Pulmonary artery endothelial cell (primary cell): ENCODE measurements around the gene NME4. TPM values are rescaled to one million over a fixed set of nuclear protein-coding genes. Genes with fewer than 3 reads are reported as not detected.

Experiments used
- DNase-seq: peaks from one replicate; pipeline ENCODE4 v3.0.0-alpha.2; 2011; ENCODE audit warnings: low read depth, low spot score
- total RNA-seq: library from RNA; depleted of rRNA; stranded (reverse); fragments of >200 nt; gene quantifications from 2 replicates; pipeline ENCODE4 v1.2.3, GENCODE V29; 2014

The NME4 gene
- total RNA-seq, 1 donor from 2014 or later: 87.8 TPM

DNA sequence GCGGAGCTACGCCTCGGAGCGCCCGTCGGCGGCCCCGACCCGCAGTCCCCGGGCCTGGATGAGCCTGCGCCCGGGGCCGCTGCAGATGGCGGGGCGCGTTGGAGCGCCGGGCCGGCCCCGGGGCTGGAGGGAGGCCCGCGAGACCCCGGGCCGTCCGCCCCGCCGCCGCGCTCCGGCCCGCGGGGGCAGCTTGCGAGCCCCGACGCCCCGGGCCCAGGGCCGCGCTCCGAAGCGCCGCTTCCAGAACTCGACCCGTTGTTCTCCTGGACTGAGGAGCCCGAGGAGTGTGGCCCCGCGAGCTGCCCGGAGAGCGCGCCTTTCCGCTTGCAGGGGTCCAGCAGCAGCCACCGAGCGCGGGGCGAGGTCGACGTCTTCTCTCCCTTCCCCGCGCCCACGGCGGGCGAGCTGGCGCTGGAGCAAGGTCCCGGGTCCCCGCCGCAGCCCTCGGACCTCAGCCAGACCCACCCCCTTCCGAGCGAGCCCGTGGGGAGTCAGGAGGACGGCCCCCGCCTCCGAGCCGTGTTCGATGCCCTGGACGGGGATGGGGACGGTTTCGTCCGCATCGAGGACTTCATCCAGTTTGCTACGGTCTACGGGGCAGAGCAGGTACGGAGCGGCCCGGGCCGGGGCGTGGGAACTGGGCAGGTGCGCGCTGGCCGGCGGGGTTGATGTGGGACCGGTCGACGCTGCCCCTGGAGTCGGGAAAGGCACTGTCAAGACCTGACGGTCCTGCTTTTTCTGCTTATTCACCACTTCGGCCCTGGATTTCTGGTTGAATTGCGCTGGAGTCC lies 29.3 kb downstream of the NME4 start:
- no peak for DNase-seq

- DNase-seq: no peak
Measured at GRCh38 chr16:426906-427249, 29.9 kb downstream of the NME4 start.

- no peak for DNase-seq
Measured at GRCh38 chr16:427250-427649, 30.3 kb downstream of the NME4 start.

GRCh38 chr16:430904-431303 lies 33.9 kb downstream of the NME4 start:
- no peak for DNase-seq

DNA sequence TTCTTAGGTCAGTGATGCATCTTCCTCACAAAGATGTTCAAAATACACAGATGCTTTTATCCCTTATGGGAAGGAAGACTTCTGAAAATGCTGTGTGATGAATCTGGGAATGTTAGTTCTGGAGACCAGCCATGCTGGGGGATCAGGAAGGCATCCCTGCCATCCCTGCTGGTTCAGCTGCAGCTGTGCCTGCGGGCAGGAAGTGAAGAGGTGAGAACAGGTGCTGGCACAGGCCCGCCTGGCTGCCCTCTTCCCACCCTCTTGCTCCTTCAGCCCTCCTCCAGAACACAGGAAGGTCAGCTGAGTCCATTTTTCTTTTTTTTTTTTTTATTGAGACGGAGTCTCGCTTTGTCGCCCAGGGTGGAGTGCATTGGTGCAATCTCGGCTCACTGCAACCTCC lies 43.6 kb downstream of the NME4 start:
- no peak for DNase-seq

DNA sequence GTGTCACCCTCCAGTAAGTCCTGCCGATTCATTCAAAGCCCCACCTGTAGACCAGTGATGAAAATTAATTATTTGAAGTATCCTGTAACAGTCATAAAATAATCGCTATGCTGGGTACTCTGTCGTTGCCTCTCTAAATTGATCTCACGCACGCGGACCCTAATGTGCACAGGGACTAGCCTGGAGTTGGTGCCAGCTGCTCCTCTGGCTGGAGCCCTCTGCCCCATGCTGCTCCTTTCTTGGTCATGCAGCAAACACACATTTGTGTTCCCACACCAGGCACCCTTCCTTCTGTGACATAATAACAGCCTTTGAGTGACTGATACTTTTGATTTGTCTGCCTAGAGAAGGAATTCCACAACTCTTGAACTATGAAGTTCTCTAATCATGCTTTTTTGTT lies 44.4 kb downstream of the NME4 start:
- no peak for DNase-seq

GRCh38 chr16:442976-443375 lies 46.0 kb downstream of the NME4 start:
- no peak for DNase-seq

DNA sequence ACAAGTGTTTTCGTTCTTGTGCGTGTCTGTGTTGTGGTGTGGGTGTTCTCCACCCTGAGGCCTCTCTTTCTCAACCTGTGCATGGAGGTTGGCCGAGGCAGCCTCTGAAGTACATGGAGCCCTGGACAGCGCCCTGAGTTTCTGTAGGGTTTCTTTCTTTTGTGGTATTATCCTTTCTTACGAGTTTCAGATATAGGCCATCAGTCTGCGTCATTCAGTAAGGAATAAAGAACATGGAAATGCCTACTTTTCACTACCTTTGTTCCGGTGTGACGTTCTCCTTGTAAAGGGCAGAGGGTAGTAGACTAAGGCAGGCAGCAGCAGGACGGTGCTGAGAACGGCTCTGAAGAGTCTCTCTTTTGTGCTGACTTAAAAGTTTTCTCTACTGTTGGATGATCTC lies 47.0 kb downstream of the NME4 start:
- DNase-seq: no peak

- DNase-seq: no peak
Measured at GRCh38 chr16:445566-445965, 48.6 kb downstream of the NME4 start.

Other genes with a start within 250 kb of the NME4 start
- not detected in 2 replicates for gene HBZ, start 244.6 kb upstream of the NME4 start, total RNA-seq
- gene HBM, start 231.2 kb upstream of the NME4 start, total RNA-seq: not detected in 2 replicates
- gene HBA2, start 224.3 kb upstream of the NME4 start, total RNA-seq: not detected in 2 replicates
- not detected in 2 replicates for gene HBA1, start 220.5 kb upstream of the NME4 start, total RNA-seq
- gene HBQ1, start 216.7 kb upstream of the NME4 start, total RNA-seq: 0.21 and 1.5 TPM in 2 replicates
- gene LUC7L, start 167.8 kb upstream of the NME4 start, total RNA-seq: 32.0 and 57.0 TPM in 2 replicates
- 49.5 and 54.3 TPM in 2 replicates for gene FAM234A, start 162.4 kb upstream of the NME4 start, total RNA-seq
- 2.7 and 4.6 TPM in 2 replicates for gene RGS11, start 121.3 kb upstream of the NME4 start, total RNA-seq
- gene ARHGDIG, start 116.6 kb upstream of the NME4 start, total RNA-seq: 1.5 and 12.3 TPM in 2 replicates
- gene PDIA2, start 114.0 kb upstream of the NME4 start, total RNA-seq: 0.14 and 0.92 TPM in 2 replicates
- gene AXIN1, start 44.5 kb upstream of the NME4 start, total RNA-seq: 23.5 and 23.8 TPM in 2 replicates
- gene MRPL28, start 26.7 kb upstream of the NME4 start, total RNA-seq: 113 and 131 TPM in 2 replicates
- 81.1 and 102 TPM in 2 replicates for gene PGAP6, start 15.2 kb upstream of the NME4 start, total RNA-seq
- gene DECR2, start 4.7 kb downstream of the NME4 start, total RNA-seq: 10.5 and 19.4 TPM in 2 replicates
- 27.7 and 33.3 TPM in 2 replicates for gene RAB11FIP3, start 28.4 kb downstream of the NME4 start, total RNA-seq
- gene CAPN15, start 130.5 kb downstream of the NME4 start, total RNA-seq: 39.0 and 40.7 TPM in 2 replicates
- gene PRR35, start 163.2 kb downstream of the NME4 start, total RNA-seq: not detected in 2 replicates
- gene NHLRC4, start 169.8 kb downstream of the NME4 start, total RNA-seq: 0.71 and 2.1 TPM in 2 replicates
- gene PIGQ, start 172.8 kb downstream of the NME4 start, total RNA-seq: 21.0 and 24.1 TPM in 2 replicates
- gene RAB40C, start 192.9 kb downstream of the NME4 start, total RNA-seq: 11.9 and 12.9 TPM in 2 replicates
- 0.07 TPM in 2 replicates for gene WFIKKN1, start 233.8 kb downstream of the NME4 start, total RNA-seq
- gene METTL26, start 239.1 kb downstream of the NME4 start, total RNA-seq: 61.9 and 101 TPM in 2 replicates
- 14.2 and 22.3 TPM in 2 replicates for gene MCRIP2, start 244.6 kb downstream of the NME4 start, total RNA-seq